Thoracic aorta (tissue), 2 donors: ENCODE results near the gene DEAF1. TPM values are rescaled to one million over a fixed set of nuclear protein-coding genes. Genes with fewer than 3 reads are reported as not detected.
A peak's percentile ranks its signal among the peaks of the same experiment; 100 is the strongest.

ENCODE experiments used
- ATAC-seq: fragments of 150-250 bp; one replicate; pipeline ENCODE4 v1.8.0; 2017; ENCODE audit warnings: low read depth; ENCODE audit not compliant: insufficient number of reproducible peaks, low FRiP score
- DNase-seq: peaks from one replicate; pipeline ENCODE4 v3.0.0-alpha.2; 2020; ENCODE audit warnings: low spot score
- H3K27ac ChIP-seq, 2 donors: fragments of 200-600 bp; sonication (generic); 1 replicate in 1 of 2; 2 replicates in 1 of 2; pipeline ENCODE4 v1.5.1; 2016; ENCODE audit warnings: mild to moderate bottlenecking in 2 of 2, moderate library complexity in 2 of 2
- H3K27me3 ChIP-seq: fragments of 200-600 bp; sonication (generic); replicated peaks from 2 replicates; pipeline ENCODE4 v1.6.0; 2016; ENCODE audit warnings: mild to moderate bottlenecking; ENCODE audit not compliant: insufficient read depth
- H3K36me3 ChIP-seq: fragments of 200-600 bp; sonication (generic); one replicate; pipeline ENCODE4 v1.5.1; 2016
- H3K4me1 ChIP-seq, 2 donors: fragments of 200-600 bp; sonication (generic); 1 replicate in 1 of 2; 2 replicates in 1 of 2; pipeline versions ENCODE4 v1.5.1 to v1.6.0; 2016; ENCODE audit warnings: low read depth in 2 of 2, mild to moderate bottlenecking in 1 of 2; ENCODE audit not compliant: control insufficient read depth in 1 of 2
- H3K4me3 ChIP-seq: fragments of 200-600 bp; sonication (generic); 2 replicates; pipeline ENCODE4 v1.5.1; 2016; ENCODE audit warnings: mild to moderate bottlenecking
- H3K9me3 ChIP-seq: fragments of 200-600 bp; sonication (generic); 2 replicates; pipeline ENCODE4 v1.5.1; 2016
- total RNA-seq, 2 donors: library from RNA; depleted of rRNA; stranded (reverse); fragments of >200 nt; gene quantifications; one replicate each; pipeline versions ENCODE4 v1.1.0 to v1.2.3, GENCODE V29; 2016
- TF ChIP-seq, protein P1 (sequence below): fragments of 200-600 bp; sonication (generic); IDR thresholded peaks from one replicate; pipeline ENCODE4 v1.5.1; 2019; ENCODE audit warnings: antibody characterized with exemption

The DEAF1 gene
- total RNA-seq, 2 donors from 2014 or later = 22.1 to 67.0 TPM

GRCh38 chr11:720017-720641, 25.1 kb upstream of the DEAF1 start:
- Histone ChIP-seq H3K9me3 (no peaks in the 10 kb centered on the region), H3K4me3 (peak overlapping the region; percentile 61), H3K27me3 (no peaks in the 10 kb centered on the region), H3K36me3 (no peaks in the 10 kb centered on the region), H3K4me1 (peaks cover 4 to 8% of the 10 kb centered on the region in 2 donors), H3K27ac (no peak overlapping the region)
- TF ChIP-seq, protein P1, sequence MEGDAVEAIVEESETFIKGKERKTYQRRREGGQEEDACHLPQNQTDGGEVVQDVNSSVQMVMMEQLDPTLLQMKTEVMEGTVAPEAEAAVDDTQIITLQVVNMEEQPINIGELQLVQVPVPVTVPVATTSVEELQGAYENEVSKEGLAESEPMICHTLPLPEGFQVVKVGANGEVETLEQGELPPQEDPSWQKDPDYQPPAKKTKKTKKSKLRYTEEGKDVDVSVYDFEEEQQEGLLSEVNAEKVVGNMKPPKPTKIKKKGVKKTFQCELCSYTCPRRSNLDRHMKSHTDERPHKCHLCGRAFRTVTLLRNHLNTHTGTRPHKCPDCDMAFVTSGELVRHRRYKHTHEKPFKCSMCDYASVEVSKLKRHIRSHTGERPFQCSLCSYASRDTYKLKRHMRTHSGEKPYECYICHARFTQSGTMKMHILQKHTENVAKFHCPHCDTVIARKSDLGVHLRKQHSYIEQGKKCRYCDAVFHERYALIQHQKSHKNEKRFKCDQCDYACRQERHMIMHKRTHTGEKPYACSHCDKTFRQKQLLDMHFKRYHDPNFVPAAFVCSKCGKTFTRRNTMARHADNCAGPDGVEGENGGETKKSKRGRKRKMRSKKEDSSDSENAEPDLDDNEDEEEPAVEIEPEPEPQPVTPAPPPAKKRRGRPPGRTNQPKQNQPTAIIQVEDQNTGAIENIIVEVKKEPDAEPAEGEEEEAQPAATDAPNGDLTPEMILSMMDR = no peak
- DNase-seq = no peak
- no peak for ATAC-seq

DNA sequence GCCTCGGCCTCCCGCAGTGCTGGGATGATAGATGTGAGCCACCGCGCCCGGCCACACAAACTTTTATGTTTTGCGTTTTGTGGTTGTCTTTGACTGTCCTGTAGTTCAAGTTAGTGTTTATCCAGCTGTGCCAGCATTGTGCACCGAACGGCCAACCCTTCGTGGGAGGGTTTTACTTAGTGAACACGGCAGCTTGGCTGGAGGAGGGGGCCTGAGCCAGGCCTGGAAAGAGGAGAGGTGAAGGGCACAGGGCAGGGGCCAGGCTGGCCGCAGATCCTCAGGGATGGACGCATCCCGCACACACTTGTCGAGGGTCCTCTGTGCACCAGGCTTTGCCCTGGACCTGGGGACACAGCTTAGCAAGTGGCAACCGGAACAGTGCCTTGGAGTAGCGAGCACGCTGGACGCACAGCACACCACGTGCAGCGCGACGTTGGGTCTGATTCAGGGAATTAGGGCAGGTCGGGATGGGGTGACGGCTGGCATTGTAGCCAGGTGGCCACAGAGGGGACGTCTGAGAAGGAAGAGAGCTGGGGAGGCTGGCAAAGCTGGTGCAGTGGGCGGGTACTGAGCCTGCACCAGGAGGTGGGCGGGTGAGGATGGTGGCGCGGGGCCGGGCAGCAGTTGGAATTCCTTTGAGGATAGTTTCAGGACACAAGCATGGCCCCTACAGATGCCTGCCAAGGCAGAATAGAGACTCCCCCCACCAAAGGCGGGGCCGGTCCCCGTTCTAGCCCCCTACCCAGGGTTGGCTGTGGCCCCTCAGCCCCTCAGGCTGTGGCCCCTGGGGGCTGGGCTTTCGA, 24.4 kb upstream of the DEAF1 start:
- ATAC-seq = no peak
- H3K4me1 ChIP-seq = peaks cover 4 to 8% of the 10 kb centered on the region in 2 donors

DNA sequence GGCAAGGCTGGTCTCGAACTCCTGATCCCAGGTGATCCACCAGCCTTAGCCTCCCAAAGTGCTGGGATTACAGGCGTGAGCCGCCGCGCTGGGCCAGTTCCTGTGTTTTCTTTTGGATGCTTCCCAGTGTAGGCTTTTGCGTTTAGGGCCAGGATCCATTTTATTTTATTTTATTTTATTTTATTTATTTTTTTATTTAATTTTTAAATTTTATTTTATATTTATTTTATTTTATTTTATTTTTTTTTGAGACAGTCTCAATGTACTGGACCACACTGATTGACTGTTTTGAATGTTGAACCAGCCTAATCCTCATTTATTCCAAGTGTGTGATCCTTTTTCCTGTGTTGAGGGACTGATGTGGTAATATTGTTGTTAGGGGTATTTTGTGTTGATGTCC, 19.4 kb upstream of the DEAF1 start:
- TF ChIP-seq, protein P1 = no peak
- ATAC-seq (no peak), DNase-seq (no peak)
- no peaks in the 10 kb centered on the region for H3K36me3 ChIP-seq
- H3K4me1 ChIP-seq = no peaks in the 10 kb centered on the region
- H3K27me3 ChIP-seq = no peaks in the 10 kb centered on the region
- H3K27ac ChIP-seq = no peak overlapping the region
- H3K4me3 ChIP-seq = no peak overlapping the region
- no peaks in the 10 kb centered on the region for H3K9me3 ChIP-seq

More for the DNA sequence above, 24.4 kb upstream of the DEAF1 start:
- H3K27me3 ChIP-seq = no peaks in the 10 kb centered on the region
- H3K36me3 ChIP-seq = no peaks in the 10 kb centered on the region
- TF ChIP-seq, protein P1 = no peak
- no peak overlapping the region for H3K4me3 ChIP-seq
- DNase-seq = no peak
- no peaks in the 10 kb centered on the region for H3K9me3 ChIP-seq
- no peak overlapping the region for H3K27ac ChIP-seq

DNA sequence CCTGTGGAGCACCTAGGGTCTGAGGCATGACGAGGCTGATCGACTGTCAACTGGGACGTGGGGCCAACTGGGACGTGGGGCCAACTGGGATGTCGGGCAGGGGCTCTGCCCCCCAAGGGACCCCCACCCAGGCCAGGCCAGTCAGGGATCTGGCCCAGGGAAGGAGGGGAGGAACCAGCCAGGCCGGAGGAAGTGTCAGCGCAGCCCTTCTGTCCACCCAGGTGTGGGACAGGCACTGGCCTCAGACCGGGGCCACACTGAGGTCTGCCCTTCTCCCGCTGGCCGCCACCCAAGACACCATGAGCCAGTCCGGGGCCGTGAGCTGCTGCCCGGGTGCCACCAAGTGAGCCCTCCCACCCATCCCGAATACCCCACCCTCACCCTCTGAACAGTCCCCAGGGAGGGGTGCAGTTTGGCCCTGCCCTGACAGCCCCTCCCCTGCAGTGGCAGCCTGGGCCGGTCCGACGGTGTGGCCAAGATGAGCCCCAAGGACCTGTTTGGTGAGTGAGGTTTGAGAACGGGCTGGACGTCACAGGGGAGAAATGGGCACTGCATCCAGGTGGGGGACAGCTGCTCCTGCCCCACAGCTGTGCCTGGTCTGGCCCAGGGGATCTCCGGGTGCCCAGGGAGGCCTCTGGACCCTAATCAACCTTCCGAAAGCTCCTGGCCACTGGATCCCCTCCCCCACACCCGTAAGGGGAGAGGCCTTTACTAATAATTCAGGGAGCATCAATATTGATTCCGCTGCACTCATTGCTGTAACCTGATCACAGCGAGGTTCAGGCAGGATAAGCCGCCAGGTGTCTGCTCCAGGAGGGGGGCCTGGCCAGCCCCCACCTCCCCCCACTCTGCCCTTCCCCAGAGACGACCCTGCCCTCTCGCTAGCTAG, 14.3 kb upstream of the DEAF1 start:
- H3K36me3 ChIP-seq = no peaks in the 10 kb centered on the region
- H3K27me3 ChIP-seq = no peaks in the 10 kb centered on the region
- TF ChIP-seq, protein P1 = no peak
- H3K27ac ChIP-seq = no peak overlapping the region
- no peaks in the 10 kb centered on the region for H3K9me3 ChIP-seq
- no peak for ATAC-seq
- H3K4me3 ChIP-seq = no peak overlapping the region
- peaks cover 9 to 37% of the 10 kb centered on the region in 2 donors for H3K4me1 ChIP-seq
- DNase-seq = no peak

- H3K27me3 ChIP-seq = no peaks in the 10 kb centered on the region
- no peak overlapping the region for H3K27ac ChIP-seq
- TF ChIP-seq, protein P1 = no peak
- no peaks in the 10 kb centered on the region for H3K9me3 ChIP-seq
- no peak overlapping the region for H3K4me3 ChIP-seq
- peaks cover 11 to 41% of the 10 kb centered on the region in 2 donors for H3K4me1 ChIP-seq
- DNase-seq (no peak), ATAC-seq (no peak)
- no peaks in the 10 kb centered on the region for H3K36me3 ChIP-seq
These were observed 13.5 kb upstream of the DEAF1 start for GRCh38 chr11:708511-708910.
